Parathyroid adenoma (tissue), 2 donors: ENCODE data around the gene AUTS2.

Experiments used
- H2AFZ ChIP-seq: fragments of 300-600 bp; sonication (generic); one replicate; pipeline ENCODE4 v1.7.0; 2017; ENCODE audit warnings: antibody characterized with exemption, mild to moderate bottlenecking
- H3K27ac ChIP-seq: fragments of 300-600 bp; sonication (generic); one replicate; pipeline ENCODE4 v1.7.0; 2017
- H3K27me3 ChIP-seq: fragments of 300-600 bp; sonication (generic); one replicate; pipeline ENCODE4 v1.7.0; 2017; ENCODE audit warnings: low read length; ENCODE audit not compliant: control insufficient read depth, insufficient read depth
- H3K36me3 ChIP-seq: fragments of 300-600 bp; sonication (generic); one replicate; pipeline ENCODE4 v1.7.0; 2017; ENCODE audit warnings: low read length; ENCODE audit not compliant: control insufficient read depth, insufficient read depth
- H3K4me1 ChIP-seq: fragments of 300-600 bp; sonication (generic); one replicate; pipeline ENCODE4 v1.7.0; 2017; ENCODE audit warnings: control low read depth
- H3K4me2 ChIP-seq: fragments of 300-600 bp; sonication (generic); one replicate; pipeline ENCODE4 v1.7.0; 2017; ENCODE audit warnings: low read length
- H3K4me3 ChIP-seq: fragments of 300-600 bp; sonication (generic); one replicate; pipeline ENCODE4 v1.7.0; 2017; ENCODE audit warnings: low read depth, low read length
- H3K79me2 ChIP-seq: fragments of 300-600 bp; sonication (generic); one replicate; pipeline ENCODE4 v1.7.0; 2017; ENCODE audit warnings: control low read depth
- H3K9ac ChIP-seq: fragments of 300-600 bp; sonication (generic); one replicate; pipeline ENCODE4 v1.7.0; 2017; ENCODE audit warnings: mild to moderate bottlenecking
- H3K9me3 ChIP-seq: fragments of 300-600 bp; sonication (generic); one replicate; pipeline ENCODE4 v1.7.0; 2017; ENCODE audit warnings: low read length; ENCODE audit not compliant: control insufficient read depth
- TF ChIP-seq, protein P1 (sequence below): fragments of 300-600 bp; sonication (generic); IDR thresholded peaks from one replicate; pipeline ENCODE4 v1.7.0; 2017; ENCODE audit warnings: antibody characterized with exemption, mild to moderate bottlenecking
- donor health status: primary hyperparathyroidism.

Gene AUTS2

DNA sequence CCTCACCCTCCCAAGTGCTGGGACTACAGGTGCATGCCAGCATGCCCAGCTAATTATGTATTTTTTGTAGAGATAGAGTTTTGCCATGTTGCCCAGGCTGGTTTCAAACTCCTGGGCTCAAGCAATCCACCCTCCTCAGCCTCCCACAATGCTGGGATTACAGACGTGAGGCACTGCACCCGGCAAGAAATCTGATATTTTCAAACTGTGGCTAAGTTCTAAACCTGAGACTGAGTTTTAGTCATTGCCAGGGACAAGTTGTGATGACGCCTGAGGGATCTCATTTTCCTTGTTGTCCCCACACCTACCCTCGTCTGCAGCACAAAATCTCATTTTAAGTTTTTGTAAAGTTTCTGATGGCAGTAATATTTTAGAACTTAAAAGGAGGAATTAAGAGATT lies 9.8 kb downstream of the AUTS2 start:
- H3K4me2 ChIP-seq = no peak overlapping the region
- no peaks in the 10 kb centered on the region for H3K36me3 ChIP-seq

DNA sequence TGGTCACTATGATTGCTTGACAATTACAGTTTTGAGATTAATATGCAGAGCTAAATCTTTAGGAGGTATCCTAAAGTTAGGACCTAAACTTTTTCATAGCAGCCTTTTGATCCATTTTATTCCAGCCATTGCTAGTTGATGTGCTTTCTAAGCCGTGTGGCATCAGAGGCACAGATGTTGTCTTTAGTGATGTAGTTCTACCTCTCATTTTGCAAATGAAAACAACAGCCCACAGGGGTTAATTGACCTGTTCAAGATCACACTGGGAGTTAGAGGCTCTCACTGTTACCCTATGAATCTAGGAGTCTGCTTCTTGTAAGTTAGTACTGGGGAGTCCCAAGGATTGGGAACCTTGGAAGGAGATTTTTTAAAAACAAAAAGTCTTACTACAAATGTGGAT lies 10.6 kb downstream of the AUTS2 start:
- no peak overlapping the region for H3K9ac ChIP-seq
- no peaks in the 10 kb centered on the region for H3K4me1 ChIP-seq
- no peaks in the 10 kb centered on the region for H3K9me3 ChIP-seq
- H3K4me2 ChIP-seq = no peak overlapping the region
- H3K4me3 ChIP-seq = no peak overlapping the region
- no peak overlapping the region for H2AFZ ChIP-seq
- no peaks in the 10 kb centered on the region for H3K27me3 ChIP-seq
- no peak overlapping the region for H3K27ac ChIP-seq
- H3K79me2 ChIP-seq = peaks cover 2% of the 10 kb centered on the region
- no peaks in the 10 kb centered on the region for H3K36me3 ChIP-seq
- TF ChIP-seq, protein P1, sequence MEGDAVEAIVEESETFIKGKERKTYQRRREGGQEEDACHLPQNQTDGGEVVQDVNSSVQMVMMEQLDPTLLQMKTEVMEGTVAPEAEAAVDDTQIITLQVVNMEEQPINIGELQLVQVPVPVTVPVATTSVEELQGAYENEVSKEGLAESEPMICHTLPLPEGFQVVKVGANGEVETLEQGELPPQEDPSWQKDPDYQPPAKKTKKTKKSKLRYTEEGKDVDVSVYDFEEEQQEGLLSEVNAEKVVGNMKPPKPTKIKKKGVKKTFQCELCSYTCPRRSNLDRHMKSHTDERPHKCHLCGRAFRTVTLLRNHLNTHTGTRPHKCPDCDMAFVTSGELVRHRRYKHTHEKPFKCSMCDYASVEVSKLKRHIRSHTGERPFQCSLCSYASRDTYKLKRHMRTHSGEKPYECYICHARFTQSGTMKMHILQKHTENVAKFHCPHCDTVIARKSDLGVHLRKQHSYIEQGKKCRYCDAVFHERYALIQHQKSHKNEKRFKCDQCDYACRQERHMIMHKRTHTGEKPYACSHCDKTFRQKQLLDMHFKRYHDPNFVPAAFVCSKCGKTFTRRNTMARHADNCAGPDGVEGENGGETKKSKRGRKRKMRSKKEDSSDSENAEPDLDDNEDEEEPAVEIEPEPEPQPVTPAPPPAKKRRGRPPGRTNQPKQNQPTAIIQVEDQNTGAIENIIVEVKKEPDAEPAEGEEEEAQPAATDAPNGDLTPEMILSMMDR = no peak

More for the DNA sequence above, 9.8 kb downstream of the AUTS2 start:
- H3K9ac ChIP-seq = no peak overlapping the region
- H3K4me1 ChIP-seq = peaks cover 5% of the 10 kb centered on the region
- TF ChIP-seq, protein P1 = no peak
- H3K9me3 ChIP-seq = no peaks in the 10 kb centered on the region
- H3K4me3 ChIP-seq = no peak overlapping the region
- peaks cover 2% of the 10 kb centered on the region for H3K79me2 ChIP-seq
- no peak overlapping the region for H3K27ac ChIP-seq
- no peak overlapping the region for H2AFZ ChIP-seq
- H3K27me3 ChIP-seq = no peaks in the 10 kb centered on the region

DNA sequence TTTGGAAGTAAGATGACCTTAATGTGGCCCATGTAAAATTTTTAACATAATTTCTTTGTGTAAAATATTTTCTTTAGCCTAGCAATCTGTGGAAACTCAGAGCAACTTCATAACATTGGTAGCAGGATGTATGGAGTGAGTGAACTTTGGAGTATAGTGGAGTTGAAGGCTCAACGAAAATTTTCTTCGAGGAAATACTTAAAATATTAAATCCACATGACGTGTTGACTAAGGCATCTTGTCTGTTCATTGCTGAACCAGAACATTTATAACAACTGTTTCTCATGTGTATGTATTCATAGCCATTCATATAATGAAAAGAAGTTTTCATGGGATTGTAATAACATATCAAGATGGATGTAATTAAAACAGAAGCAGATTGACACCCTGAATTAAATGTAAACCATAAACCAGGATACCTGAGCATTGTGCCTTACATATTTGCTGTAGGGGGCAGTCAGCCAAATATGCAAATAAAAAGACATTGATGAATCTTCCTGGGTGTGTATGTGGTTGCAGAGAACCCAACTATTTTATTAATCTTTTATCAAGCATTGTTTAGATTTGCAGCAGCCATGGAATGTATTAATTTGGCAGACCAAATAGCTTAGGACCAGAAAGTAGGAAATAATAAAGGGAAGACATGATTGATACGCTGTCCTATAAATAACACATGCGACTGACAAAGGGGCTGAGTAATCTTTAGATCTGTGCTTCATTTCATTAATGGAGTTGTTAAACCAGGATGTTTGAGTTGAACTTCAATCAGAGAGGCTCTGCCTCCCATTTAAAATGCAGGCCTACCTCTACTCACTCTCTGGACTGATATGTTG lies 11.5 kb downstream of the AUTS2 start:
- Histone ChIP-seq H3K79me2 (peaks cover 2% of the 10 kb centered on the region), H3K27ac (no peak overlapping the region), H3K4me3 (no peak overlapping the region), H3K36me3 (no peaks in the 10 kb centered on the region), H3K9me3 (no peaks in the 10 kb centered on the region), H2AFZ (no peak overlapping the region), H3K4me1 (no peaks in the 10 kb centered on the region), H3K27me3 (no peaks in the 10 kb centered on the region), H3K9ac (no peak overlapping the region), H3K4me2 (no peak overlapping the region)
- TF ChIP-seq, protein P1 = no peak

DNA sequence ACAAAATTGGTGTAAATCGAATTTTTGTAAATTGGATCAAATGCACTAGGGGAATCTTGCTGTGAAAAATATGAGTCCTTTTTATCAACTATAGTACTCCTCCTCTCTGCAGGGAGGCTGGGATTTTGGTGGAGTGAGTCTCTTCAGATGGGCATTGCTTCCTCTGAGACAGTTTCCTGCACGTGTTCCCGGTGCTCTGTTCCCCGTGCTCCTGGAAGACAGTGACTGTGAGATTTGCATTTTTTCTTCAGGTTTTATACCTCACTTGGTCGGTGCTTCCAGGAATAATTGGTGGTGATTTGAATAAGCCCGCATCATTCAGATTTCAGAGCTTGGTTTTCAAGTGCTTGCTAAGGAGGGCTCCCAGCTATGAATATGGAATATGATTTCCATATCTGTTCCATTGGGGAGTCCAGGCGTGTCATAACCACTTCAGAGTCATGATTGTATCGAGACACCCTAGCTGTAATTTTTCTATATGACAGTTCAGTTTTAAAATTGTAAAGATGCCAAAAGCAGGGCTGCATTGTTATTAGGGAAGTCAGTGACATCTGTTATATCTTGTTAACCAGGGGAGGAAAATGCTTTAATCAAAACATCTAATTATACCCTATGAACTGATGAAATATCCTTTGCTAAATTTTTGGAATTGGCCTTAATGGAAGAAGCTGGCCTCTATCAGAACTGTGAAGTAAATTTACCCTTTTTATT lies 12.3 kb downstream of the AUTS2 start:
- no peak overlapping the region for H3K27ac ChIP-seq
- no peaks in the 10 kb centered on the region for H3K9me3 ChIP-seq
- no peak overlapping the region for H3K4me3 ChIP-seq
- H3K36me3 ChIP-seq = no peaks in the 10 kb centered on the region
- peaks cover 2% of the 10 kb centered on the region for H3K79me2 ChIP-seq
- TF ChIP-seq, protein P1 = no peak
- no peaks in the 10 kb centered on the region for H3K27me3 ChIP-seq
- no peaks in the 10 kb centered on the region for H3K4me1 ChIP-seq
- H2AFZ ChIP-seq = no peak overlapping the region
- no peak overlapping the region for H3K9ac ChIP-seq
- no peak overlapping the region for H3K4me2 ChIP-seq
